ENCODE data around the gene ADNP. TPM values are rescaled to one million over a fixed set of nuclear protein-coding genes. Genes with fewer than 3 reads are reported as not detected.

ADNP gene
- total RNA-seq, 1 experiment from 2014 or later, result 106 TPM

GRCh38 chr20:50876063-50876685 is 55.1 kb downstream of the ADNP start (continued):
- TF ChIP-seq STAT6 (CRISPR knock-in tag; conservative IDR thresholded peaks at IDR 0.05; ENCODE audit: low read depth) (no peak), ZBTB21 (CRISPR knock-in tag; IDR thresholded peaks at IDR 0.05; ENCODE audit: borderline replicate concordance) (no peak), AR (CRISPR knock-in tag; IDR thresholded peaks at IDR 0.05) (no peak), ZNF232 (CRISPR knock-in tag; IDR thresholded peaks at IDR 0.05) (no peak), OVOL2 (CRISPR knock-in tag; IDR thresholded peaks at IDR 0.05; ENCODE audit: borderline replicate concordance) (no peak), FOXK1 (CRISPR knock-in tag; IDR thresholded peaks at IDR 0.05) (no peak)

- ATAC-seq, result no peak
- Mint-ChIP-seq H3K27me3 (ENCODE audit: low read depth) (no peaks in the 10 kb centered on the region), H3K36me3 (peaks cover 15% of the 10 kb centered on the region), H3K4me3 (no peak overlapping the region), H3K4me1 (peaks cover 38% of the 10 kb centered on the region), H3K27ac (no peak overlapping the region), H3K9me3 (no peaks in the 10 kb centered on the region)
- DNase-seq (ENCODE audit: low spot score), result no peak
- POLR2A ChIA-PET, result no interaction called here
- CTCF ChIA-PET, result interaction anchor here (1.2 kb wide), 2 partner anchors 82 to 106 kb away, joined by 3 to 4 read pairs; no protein-coding TSS in a partner anchor
- TF ChIP-seq MXD4 (CRISPR knock-in tag; IDR thresholded peaks at IDR 0.05; ENCODE audit: borderline replicate concordance), result no peak
- TF ChIP-seq ZNF532 (CRISPR knock-in tag; IDR thresholded peaks at IDR 0.05; ENCODE audit: borderline replicate concordance), result no peak
- no peak for TF ChIP-seq ZNF396 (CRISPR knock-in tag; IDR thresholded peaks at IDR 0.05; ENCODE audit: borderline replicate concordance)
- TF ChIP-seq ZMAT4 (CRISPR knock-in tag; IDR thresholded peaks at IDR 0.05), result no peak
- TF ChIP-seq ZNF138 (CRISPR knock-in tag; conservative IDR thresholded peaks at IDR 0.05), result no peak
- no peak for TF ChIP-seq ZNF416 (CRISPR knock-in tag; IDR thresholded peaks at IDR 0.05)
- no peak for TF ChIP-seq NFE2L1 (CRISPR knock-in tag; IDR thresholded peaks at IDR 0.05)
- TF ChIP-seq NR2C2 (CRISPR knock-in tag; IDR thresholded peaks at IDR 0.05), result no peak
- TF ChIP-seq JUN (CRISPR knock-in tag; IDR thresholded peaks at IDR 0.05), result no peak
- no peak for TF ChIP-seq ERG (CRISPR knock-in tag; IDR thresholded peaks at IDR 0.05)
- TF ChIP-seq ATF2 (CRISPR knock-in tag; IDR thresholded peaks at IDR 0.05; ENCODE audit: borderline replicate concordance, low read depth), result no peak
- no peak for TF ChIP-seq ZNF263 (CRISPR knock-in tag; IDR thresholded peaks at IDR 0.05; ENCODE audit: low read depth)
- TF ChIP-seq SP1 (CRISPR knock-in tag; conservative IDR thresholded peaks at IDR 0.05), result no peak
- no peak for TF ChIP-seq CREB1 (CRISPR knock-in tag; IDR thresholded peaks at IDR 0.05)
Measured at GRCh38 chr20:50874758-50875665, 56.2 kb downstream of the ADNP start.
